ENCODE measurements around the gene LGI4.

GRCh38 chr19:35112995-35113688, 21.7 kb downstream of the LGI4 start:
- TF ChIP-seq CTCF (conservative IDR thresholded peaks at IDR 0.05; ENCODE audit: low read depth, low read length) (no peak), EZH2 (IDR thresholded peaks at IDR 0.05; ENCODE audit: borderline replicate concordance, low read depth, low read length, poor library complexity, severe bottlenecking) (no peak)

Data from A673 (cell line).